WTC11 (cell line): ENCODE data around the gene DKK3. TPM values are rescaled to one million over a fixed set of nuclear protein-coding genes. Genes with fewer than 3 reads are reported as not detected.

Source experiments
- ATAC-seq: fragments of 200-7000 bp; cut with Tn5 transposase; 2 replicates; pipeline ENCODE4 v1.10.0; 2021; ENCODE audit warnings: mild to moderate bottlenecking, moderate library complexity
- CTCF ChIA-PET: fragments of 300-600 bp; sonication (Branson Sonifier 250); formaldehyde crosslinking; loops from one replicate; lab custom pipeline; 2021; ENCODE audit warnings: antibody characterized with exemption; lab: Charles Lee
- POLR2A ChIA-PET: fragments of 350-600 bp; sonication (Branson Sonifier 250); formaldehyde crosslinking; loops from one replicate; lab custom pipeline; 2021; ENCODE audit warnings: antibody characterized with exemption; lab: Charles Lee
- DNase-seq: peaks from one replicate; pipeline ENCODE4 v3.0.0; 2021; ENCODE audit warnings: low spot score
- H3K27ac Mint-ChIP-seq: 2 replicates; pipeline ENCODE4 v1.8.0; 2021; ENCODE audit warnings: mixed read lengths
- H3K27me3 Mint-ChIP-seq: 2 replicates; pipeline ENCODE4 v1.8.0; 2021; ENCODE audit warnings: low read depth, mild to moderate bottlenecking, moderate library complexity, mixed read lengths
- H3K36me3 Mint-ChIP-seq: 2 replicates; pipeline ENCODE4 v1.8.0; 2021; ENCODE audit warnings: mixed read lengths
- H3K4me1 Mint-ChIP-seq: 2 replicates; pipeline ENCODE4 v1.8.0; 2022; ENCODE audit warnings: mixed read lengths
- H3K4me3 Mint-ChIP-seq: 2 replicates; pipeline ENCODE4 v1.8.0; 2021; ENCODE audit warnings: mild to moderate bottlenecking, moderate library complexity, mixed read lengths
- H3K9me3 Mint-ChIP-seq: 2 replicates; pipeline ENCODE4 v1.8.0; 2021; ENCODE audit warnings: mixed read lengths
- EMX1 ChIP-seq: fragments of 250-450 bp; sonication (Bioruptor Pico); IDR thresholded peaks from 2 replicates; pipeline ENCODE4 v1.8.0; 2021; ENCODE audit warnings: mild to moderate bottlenecking
- FOXK1 ChIP-seq: sonication (generic); formaldehyde crosslinking; IDR thresholded peaks from 2 replicates; pipeline ENCODE4 v1.8.0; 2022; ENCODE audit warnings: mild to moderate bottlenecking, moderate library complexity, missing genetic modification reagents
- FOXP1 ChIP-seq: sonication (generic); formaldehyde crosslinking; IDR thresholded peaks from 2 replicates; pipeline ENCODE4 v1.8.0; 2022; ENCODE audit warnings: missing genetic modification reagents, mild to moderate bottlenecking, moderate library complexity, borderline replicate concordance
- GABPB1 ChIP-seq: sonication (generic); formaldehyde crosslinking; IDR thresholded peaks from 2 replicates; pipeline ENCODE4 v1.8.1; 2023; ENCODE audit warnings: mild to moderate bottlenecking, missing genetic modification reagents
- GRHL2 ChIP-seq: fragments of 250-450 bp; sonication (Bioruptor Pico); IDR thresholded peaks from 2 replicates; pipeline ENCODE4 v1.8.0; 2022; ENCODE audit warnings: mild to moderate bottlenecking, moderate library complexity; ENCODE audit not compliant: insufficient replicate concordance, severe bottlenecking
- HMGA2 ChIP-seq: fragments of 250-450 bp; sonication (Bioruptor Pico); IDR thresholded peaks from 2 replicates; pipeline ENCODE4 v1.4.0; 2021; ENCODE audit warnings: mild to moderate bottlenecking, moderate library complexity
- IRF2 ChIP-seq: sonication (generic); formaldehyde crosslinking; IDR thresholded peaks from 2 replicates; pipeline ENCODE4 v1.8.0; 2022; ENCODE audit warnings: low read depth, missing genetic modification reagents, borderline replicate concordance
- JUN ChIP-seq: sonication (generic); formaldehyde crosslinking; IDR thresholded peaks from 2 replicates; pipeline ENCODE4 v1.8.0; 2023; ENCODE audit warnings: mild to moderate bottlenecking, missing genetic modification reagents
- KAT7 ChIP-seq: sonication (generic); formaldehyde crosslinking; IDR thresholded peaks from 2 replicates; pipeline ENCODE4 v1.8.1; 2023; ENCODE audit warnings: missing genetic modification reagents, mild to moderate bottlenecking, borderline replicate concordance
- NR1H2 ChIP-seq: sonication (generic); formaldehyde crosslinking; IDR thresholded peaks from 2 replicates; pipeline ENCODE4 v1.9.0; 2021; ENCODE audit warnings: mild to moderate bottlenecking, moderate library complexity, missing genetic modification reagents
- RORB ChIP-seq: fragments of 250-450 bp; sonication (Bioruptor Pico); IDR thresholded peaks from 2 replicates; pipeline ENCODE4 v1.9.0; 2021; ENCODE audit warnings: mild to moderate bottlenecking
- TP53 ChIP-seq: sonication (generic); formaldehyde crosslinking; IDR thresholded peaks from 2 replicates; pipeline ENCODE4 v1.8.1; 2023; ENCODE audit warnings: mild to moderate bottlenecking, missing genetic modification reagents
- ZNF396 ChIP-seq: fragments of 250-450 bp; sonication (Bioruptor Pico); IDR thresholded peaks from 2 replicates; pipeline ENCODE4 v1.8.0; 2021; ENCODE audit warnings: mild to moderate bottlenecking, moderate library complexity, borderline replicate concordance
- ZNF416 ChIP-seq: fragments of 250-450 bp; sonication (Bioruptor Pico); IDR thresholded peaks from 2 replicates; pipeline ENCODE4 v1.9.0; 2021; ENCODE audit warnings: mild to moderate bottlenecking, inconsistent platforms
- total RNA-seq: library from RNA; stranded (reverse); gene quantifications from 3 replicates; pipeline ENCODE4 v1.2.3, GENCODE V29; 2021
- TF ChIP-seq, protein P1 (sequence below): sonication (generic); formaldehyde crosslinking; IDR thresholded peaks from 2 replicates; pipeline ENCODE4 v1.8.1; 2022; ENCODE audit warnings: low read depth, missing genetic modification reagents, borderline replicate concordance
- TF ChIP-seq, protein P2 (sequence below): fragments of 250-450 bp; sonication (Bioruptor Pico); IDR thresholded peaks from 2 replicates; pipeline ENCODE4 v1.9.0; 2021; ENCODE audit warnings: mild to moderate bottlenecking, borderline replicate concordance
- TF ChIP-seq, protein P3 (sequence below): sonication (generic); formaldehyde crosslinking; IDR thresholded peaks from 2 replicates; pipeline ENCODE4 v1.8.0; 2022; ENCODE audit warnings: mild to moderate bottlenecking, missing genetic modification reagents
- TF ChIP-seq, protein P4 (sequence below): sonication (generic); formaldehyde crosslinking; IDR thresholded peaks from 2 replicates; pipeline ENCODE4 v1.8.1; 2023; ENCODE audit warnings: mild to moderate bottlenecking, missing genetic modification reagents, moderate library complexity
- TF ChIP-seq, protein P5 (sequence below): fragments of 250-450 bp; sonication (Bioruptor Pico); IDR thresholded peaks from 2 replicates; pipeline ENCODE4 v1.9.0; 2021; ENCODE audit warnings: mild to moderate bottlenecking

DKK3 gene
- total RNA-seq, 1 experiment from 2014 or later = 17.6 TPM

DNA sequence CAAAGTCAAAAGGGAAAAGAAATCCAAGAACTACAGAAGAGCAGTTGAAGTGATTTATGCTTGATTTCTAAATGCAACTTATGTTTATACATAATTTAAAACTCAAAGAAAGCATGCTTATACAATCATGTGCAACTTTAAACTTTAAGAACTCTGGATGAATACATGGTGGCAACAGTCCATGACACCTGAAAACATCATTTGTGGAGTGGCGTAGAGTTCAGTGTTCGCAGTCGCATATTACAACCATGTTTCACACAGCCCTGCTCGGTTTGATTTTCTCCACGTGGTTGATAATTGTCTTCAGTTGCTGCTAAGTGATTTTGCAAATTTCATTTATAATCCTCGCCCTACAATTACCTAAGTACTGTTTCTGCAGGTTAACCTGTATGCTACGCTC is 45.4 kb downstream of the DKK3 start (continued):
- TF ChIP-seq, protein P1, sequence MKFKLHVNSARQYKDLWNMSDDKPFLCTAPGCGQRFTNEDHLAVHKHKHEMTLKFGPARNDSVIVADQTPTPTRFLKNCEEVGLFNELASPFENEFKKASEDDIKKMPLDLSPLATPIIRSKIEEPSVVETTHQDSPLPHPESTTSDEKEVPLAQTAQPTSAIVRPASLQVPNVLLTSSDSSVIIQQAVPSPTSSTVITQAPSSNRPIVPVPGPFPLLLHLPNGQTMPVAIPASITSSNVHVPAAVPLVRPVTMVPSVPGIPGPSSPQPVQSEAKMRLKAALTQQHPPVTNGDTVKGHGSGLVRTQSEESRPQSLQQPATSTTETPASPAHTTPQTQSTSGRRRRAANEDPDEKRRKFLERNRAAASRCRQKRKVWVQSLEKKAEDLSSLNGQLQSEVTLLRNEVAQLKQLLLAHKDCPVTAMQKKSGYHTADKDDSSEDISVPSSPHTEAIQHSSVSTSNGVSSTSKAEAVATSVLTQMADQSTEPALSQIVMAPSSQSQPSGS (CRISPR knock-in tag) = no peak
- TF ChIP-seq IRF2 (CRISPR knock-in tag) = no peak
- TF ChIP-seq, protein P2, sequence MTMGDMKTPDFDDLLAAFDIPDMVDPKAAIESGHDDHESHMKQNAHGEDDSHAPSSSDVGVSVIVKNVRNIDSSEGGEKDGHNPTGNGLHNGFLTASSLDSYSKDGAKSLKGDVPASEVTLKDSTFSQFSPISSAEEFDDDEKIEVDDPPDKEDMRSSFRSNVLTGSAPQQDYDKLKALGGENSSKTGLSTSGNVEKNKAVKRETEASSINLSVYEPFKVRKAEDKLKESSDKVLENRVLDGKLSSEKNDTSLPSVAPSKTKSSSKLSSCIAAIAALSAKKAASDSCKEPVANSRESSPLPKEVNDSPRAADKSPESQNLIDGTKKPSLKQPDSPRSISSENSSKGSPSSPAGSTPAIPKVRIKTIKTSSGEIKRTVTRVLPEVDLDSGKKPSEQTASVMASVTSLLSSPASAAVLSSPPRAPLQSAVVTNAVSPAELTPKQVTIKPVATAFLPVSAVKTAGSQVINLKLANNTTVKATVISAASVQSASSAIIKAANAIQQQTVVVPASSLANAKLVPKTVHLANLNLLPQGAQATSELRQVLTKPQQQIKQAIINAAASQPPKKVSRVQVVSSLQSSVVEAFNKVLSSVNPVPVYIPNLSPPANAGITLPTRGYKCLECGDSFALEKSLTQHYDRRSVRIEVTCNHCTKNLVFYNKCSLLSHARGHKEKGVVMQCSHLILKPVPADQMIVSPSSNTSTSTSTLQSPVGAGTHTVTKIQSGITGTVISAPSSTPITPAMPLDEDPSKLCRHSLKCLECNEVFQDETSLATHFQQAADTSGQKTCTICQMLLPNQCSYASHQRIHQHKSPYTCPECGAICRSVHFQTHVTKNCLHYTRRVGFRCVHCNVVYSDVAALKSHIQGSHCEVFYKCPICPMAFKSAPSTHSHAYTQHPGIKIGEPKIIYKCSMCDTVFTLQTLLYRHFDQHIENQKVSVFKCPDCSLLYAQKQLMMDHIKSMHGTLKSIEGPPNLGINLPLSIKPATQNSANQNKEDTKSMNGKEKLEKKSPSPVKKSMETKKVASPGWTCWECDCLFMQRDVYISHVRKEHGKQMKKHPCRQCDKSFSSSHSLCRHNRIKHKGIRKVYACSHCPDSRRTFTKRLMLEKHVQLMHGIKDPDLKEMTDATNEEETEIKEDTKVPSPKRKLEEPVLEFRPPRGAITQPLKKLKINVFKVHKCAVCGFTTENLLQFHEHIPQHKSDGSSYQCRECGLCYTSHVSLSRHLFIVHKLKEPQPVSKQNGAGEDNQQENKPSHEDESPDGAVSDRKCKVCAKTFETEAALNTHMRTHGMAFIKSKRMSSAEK (CRISPR knock-in tag) = no peak
- TF ChIP-seq, protein P3, sequence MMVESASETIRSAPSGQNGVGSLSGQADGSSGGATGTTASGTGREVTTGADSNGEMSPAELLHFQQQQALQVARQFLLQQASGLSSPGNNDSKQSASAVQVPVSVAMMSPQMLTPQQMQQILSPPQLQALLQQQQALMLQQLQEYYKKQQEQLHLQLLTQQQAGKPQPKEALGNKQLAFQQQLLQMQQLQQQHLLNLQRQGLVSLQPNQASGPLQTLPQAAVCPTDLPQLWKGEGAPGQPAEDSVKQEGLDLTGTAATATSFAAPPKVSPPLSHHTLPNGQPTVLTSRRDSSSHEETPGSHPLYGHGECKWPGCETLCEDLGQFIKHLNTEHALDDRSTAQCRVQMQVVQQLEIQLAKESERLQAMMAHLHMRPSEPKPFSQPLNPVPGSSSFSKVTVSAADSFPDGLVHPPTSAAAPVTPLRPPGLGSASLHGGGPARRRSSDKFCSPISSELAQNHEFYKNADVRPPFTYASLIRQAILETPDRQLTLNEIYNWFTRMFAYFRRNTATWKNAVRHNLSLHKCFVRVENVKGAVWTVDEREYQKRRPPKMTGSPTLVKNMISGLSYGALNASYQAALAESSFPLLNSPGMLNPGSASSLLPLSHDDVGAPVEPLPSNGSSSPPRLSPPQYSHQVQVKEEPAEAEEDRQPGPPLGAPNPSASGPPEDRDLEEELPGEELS = no peak
- no peak for TF ChIP-seq RORB (CRISPR knock-in tag)
- no peak for TF ChIP-seq JUN
- no peak for TF ChIP-seq NR1H2 (CRISPR knock-in tag)
- no peak for TF ChIP-seq GABPB1 (CRISPR knock-in tag)
- no peak for TF ChIP-seq KAT7 (CRISPR knock-in tag)
- TF ChIP-seq, protein P4, sequence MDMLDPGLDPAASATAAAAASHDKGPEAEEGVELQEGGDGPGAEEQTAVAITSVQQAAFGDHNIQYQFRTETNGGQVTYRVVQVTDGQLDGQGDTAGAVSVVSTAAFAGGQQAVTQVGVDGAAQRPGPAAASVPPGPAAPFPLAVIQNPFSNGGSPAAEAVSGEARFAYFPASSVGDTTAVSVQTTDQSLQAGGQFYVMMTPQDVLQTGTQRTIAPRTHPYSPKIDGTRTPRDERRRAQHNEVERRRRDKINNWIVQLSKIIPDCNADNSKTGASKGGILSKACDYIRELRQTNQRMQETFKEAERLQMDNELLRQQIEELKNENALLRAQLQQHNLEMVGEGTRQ (CRISPR knock-in tag) = no peak
- TF ChIP-seq TP53 = no peak
- TF ChIP-seq HMGA2 = no peak
- TF ChIP-seq FOXK1 = no peak

DNA sequence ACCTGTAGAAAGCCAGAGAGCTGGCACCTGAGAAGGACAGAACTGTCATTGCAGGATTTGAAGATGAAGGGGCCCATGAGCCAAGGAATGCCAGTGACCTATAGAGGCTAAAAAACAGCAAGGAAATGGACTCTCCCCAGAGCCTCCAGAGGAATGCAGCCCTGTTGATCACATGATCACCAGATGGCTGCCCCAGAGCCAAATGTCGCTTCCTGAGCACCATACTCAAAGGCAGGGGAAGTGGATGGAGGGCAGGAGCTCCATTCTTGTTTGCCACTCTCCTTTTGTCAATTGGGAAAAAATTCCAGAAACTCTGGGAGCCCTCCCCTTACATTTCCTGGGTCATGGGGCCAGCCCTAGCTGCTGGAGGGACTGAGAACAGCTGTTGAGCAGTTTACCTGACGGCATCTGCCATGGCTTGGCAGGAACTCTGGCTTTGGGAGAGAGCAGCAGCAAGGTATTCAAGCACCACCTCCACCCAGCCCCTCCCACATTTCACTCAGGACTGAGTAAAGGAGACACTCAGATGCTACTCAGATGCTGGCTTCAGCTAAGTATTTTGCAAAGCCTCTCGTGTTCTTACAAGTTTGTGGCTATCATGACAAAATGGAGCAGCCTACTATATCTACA is 46.9 kb downstream of the DKK3 start:
- no peak for TF ChIP-seq IRF2 (CRISPR knock-in tag)
- TF ChIP-seq ZNF416 = no peak
- TF ChIP-seq ZNF396 (CRISPR knock-in tag) = no peak
- TF ChIP-seq, protein P5, sequence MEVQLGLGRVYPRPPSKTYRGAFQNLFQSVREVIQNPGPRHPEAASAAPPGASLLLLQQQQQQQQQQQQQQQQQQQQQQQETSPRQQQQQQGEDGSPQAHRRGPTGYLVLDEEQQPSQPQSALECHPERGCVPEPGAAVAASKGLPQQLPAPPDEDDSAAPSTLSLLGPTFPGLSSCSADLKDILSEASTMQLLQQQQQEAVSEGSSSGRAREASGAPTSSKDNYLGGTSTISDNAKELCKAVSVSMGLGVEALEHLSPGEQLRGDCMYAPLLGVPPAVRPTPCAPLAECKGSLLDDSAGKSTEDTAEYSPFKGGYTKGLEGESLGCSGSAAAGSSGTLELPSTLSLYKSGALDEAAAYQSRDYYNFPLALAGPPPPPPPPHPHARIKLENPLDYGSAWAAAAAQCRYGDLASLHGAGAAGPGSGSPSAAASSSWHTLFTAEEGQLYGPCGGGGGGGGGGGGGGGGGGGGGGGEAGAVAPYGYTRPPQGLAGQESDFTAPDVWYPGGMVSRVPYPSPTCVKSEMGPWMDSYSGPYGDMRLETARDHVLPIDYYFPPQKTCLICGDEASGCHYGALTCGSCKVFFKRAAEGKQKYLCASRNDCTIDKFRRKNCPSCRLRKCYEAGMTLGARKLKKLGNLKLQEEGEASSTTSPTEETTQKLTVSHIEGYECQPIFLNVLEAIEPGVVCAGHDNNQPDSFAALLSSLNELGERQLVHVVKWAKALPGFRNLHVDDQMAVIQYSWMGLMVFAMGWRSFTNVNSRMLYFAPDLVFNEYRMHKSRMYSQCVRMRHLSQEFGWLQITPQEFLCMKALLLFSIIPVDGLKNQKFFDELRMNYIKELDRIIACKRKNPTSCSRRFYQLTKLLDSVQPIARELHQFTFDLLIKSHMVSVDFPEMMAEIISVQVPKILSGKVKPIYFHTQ = peak; percentile 44; the same call in 1 of the 2 replicates
- no peak for TF ChIP-seq FOXP1 (CRISPR knock-in tag)
- no peak for TF ChIP-seq GABPB1 (CRISPR knock-in tag)
- TF ChIP-seq, protein P4 (CRISPR knock-in tag) = peak; percentile 52
- TF ChIP-seq GRHL2 (CRISPR knock-in tag) = no peak
- 0 out of 2 replicates have a peak, but pooled peaks have one; percentile 25 for TF ChIP-seq EMX1 (CRISPR knock-in tag)
- ATAC-seq (no peak; the same call in 1 of the 2 replicates), DNase-seq (no peak)
- Mint-ChIP-seq H3K9me3 (0 out of 2 replicates have a peak, but pooled peaks cover 4% of the 10 kb centered on the region), H3K36me3 (peaks cover 6% of the 10 kb centered on the region), H3K27ac (no peak overlapping the region), H3K4me1 (peaks cover 11% of the 10 kb centered on the region), H3K4me3 (no peak overlapping the region), H3K27me3 (no peaks in the 10 kb centered on the region; the same call in 1 of the 2 replicates)
- POLR2A ChIA-PET = interaction anchor here (0.8 kb wide), 1 partner anchor 43 kb away, joined by 3 read pairs; no protein-coding TSS in a partner anchor
- CTCF ChIA-PET = interaction anchor here (1.0 to 1.2 kb wide), 2 partner anchors 30 kb away, joined by 4 to 7 read pairs; no protein-coding TSS in a partner anchor
